H1 (cell line): ENCODE data around the gene PKM.

ENCODE experiments used
- CTCF ChIP-seq, 3 experiments: IDR thresholded peaks; 1 replicate in 2 of 3; 2 replicates in 1 of 3; pipeline versions ENCODE4 v1.5.1 to v1.6.1; 2011; ENCODE audit warnings: low read length in 3 of 3, mild to moderate bottlenecking in 3 of 3, inconsistent platforms in 2 of 3, low read depth in 1 of 3, moderate library complexity in 1 of 3; ENCODE audit not compliant: insufficient read depth in 1 of 3; ENCODE audit errors: control extremely low read depth in 1 of 3
- EZH2 ChIP-seq: fragments of 200-600 bp; sonication (generic); IDR thresholded peaks from 2 replicates; pipeline ENCODE4 v1.7.1; 2012; ENCODE audit warnings: low read depth, mild to moderate bottlenecking, moderate library complexity, low read length, inconsistent platforms; ENCODE audit not compliant: severe bottlenecking
- TAF1 ChIP-seq: IDR thresholded peaks from 2 replicates; pipeline ENCODE4 v1.6.1; 2011; ENCODE audit warnings: mild to moderate bottlenecking, low read depth, low read length

GRCh38 chr15:72200395-72201237 lies 30.4 kb downstream of the PKM start:
- no peak for TF ChIP-seq CTCF (IDR thresholded peaks at IDR 0.05; ENCODE audit: control extremely low read depth in 1 of 3, insufficient read depth in 1 of 3, low read depth in 1 of 3, low read length in 3 of 3)
- no peak for TF ChIP-seq EZH2
- TF ChIP-seq TAF1 = no peak
